Endothelial cell of umbilical vein (primary cell): ENCODE results near the gene ERICH3. TPM values are rescaled to one million over a fixed set of nuclear protein-coding genes. Genes with fewer than 3 reads are reported as not detected.

ENCODE experiments used
- BruUV-seq: library from RNA; stranded (reverse); fragments of 400-500 nt; replicated peaks from 2 replicates; lab custom pipeline; 2021; lab: Mats Ljungman, UMichigan
- CTCF ChIA-PET: fragments of 300-600, 350-600 bp; sonication (Branson Sonifier 250); formaldehyde crosslinking; loops from one replicate; lab custom pipeline; 2021; ENCODE audit warnings: antibody characterized with exemption, inconsistent platforms; lab: Charles Lee
- POLR2A ChIA-PET: fragments of 300-600, 350-600 bp; sonication (Branson Sonifier 250); formaldehyde crosslinking; loops from one replicate; lab custom pipeline; 2021; ENCODE audit warnings: antibody characterized with exemption, inconsistent platforms; lab: Charles Lee
- DNase-seq: peaks from one replicate; pipeline ENCODE4 v3.0.0-alpha.2; 2011; ENCODE audit warnings: low read depth, low spot score
- FAIRE-seq: peaks from 2 replicates; lab custom pipeline; 2011; peaks lifted over from hg19 to GRCh38; lab: Jason Lieb, UNC
- H2AFZ ChIP-seq: 2 replicates; pipeline ENCODE4 v1.6.0; 2012; ENCODE audit warnings: low read depth, low read length, control low read depth, inconsistent platforms
- H3K27ac ChIP-seq: 2 replicates; pipeline ENCODE4 v1.5.1; 2011; ENCODE audit warnings: low read depth, mild to moderate bottlenecking, control low read depth, low read length, moderate library complexity; ENCODE audit not compliant: insufficient read depth
- H3K27me3 ChIP-seq, 2 experiments: 2 replicates each; pipeline versions ENCODE4 v1.6.0 to v1.6.1; 2011; ENCODE audit warnings: low read length in 2 of 2, mixed read lengths in 1 of 2; ENCODE audit not compliant: control insufficient read depth in 2 of 2, insufficient read depth in 2 of 2
- H3K36me3 ChIP-seq, 2 experiments: 2 replicates in 1 of 2; 3 replicates in 1 of 2; pipeline ENCODE4 v1.5.1; 2011; ENCODE audit warnings: low read length in 2 of 2, mild to moderate bottlenecking in 1 of 2, moderate library complexity in 1 of 2; ENCODE audit not compliant: control insufficient read depth in 2 of 2, insufficient read depth in 2 of 2; ENCODE audit errors: extremely low read depth in 1 of 2
- H3K4me1 ChIP-seq: 3 replicates; pipeline ENCODE4 v1.5.1; 2011; ENCODE audit warnings: mild to moderate bottlenecking, low read length; ENCODE audit not compliant: control insufficient read depth, insufficient read depth; ENCODE audit errors: extremely low read depth
- H3K4me2 ChIP-seq: 2 replicates; pipeline ENCODE4 v1.6.1; 2011; ENCODE audit warnings: low read length, control low read depth, mixed read lengths; ENCODE audit not compliant: insufficient read depth
- H3K4me3 ChIP-seq, 3 experiments: fragments of 200-600 bp in 1 of 3; sonication (generic), shearing (Covaris generic) in 1 of 3; replicated peaks in 1 of 3; 2 replicates each; pipeline ENCODE4 v1.5.1; 2011 to 2016; ENCODE audit warnings: control low read depth in 3 of 3, low read length in 3 of 3, mild to moderate bottlenecking in 2 of 3, inconsistent platforms in 1 of 3, low read depth in 1 of 3, moderate library complexity in 1 of 3; ENCODE audit not compliant: insufficient read depth in 1 of 3
- H3K79me2 ChIP-seq: 2 replicates; pipeline ENCODE4 v1.6.0; 2012; ENCODE audit warnings: low read length, inconsistent platforms; ENCODE audit not compliant: control insufficient read depth, insufficient read depth
- H3K9ac ChIP-seq: replicated peaks from 2 replicates; pipeline ENCODE3; 2011; ENCODE audit warnings: low read length, control low read depth; ENCODE audit not compliant: insufficient read depth; ENCODE audit errors: extremely low read depth
- H3K9me1 ChIP-seq: replicated peaks from 3 replicates; pipeline ENCODE4 v1.6.0; 2011; ENCODE audit warnings: mild to moderate bottlenecking, low read length; ENCODE audit not compliant: control insufficient read depth, insufficient read depth; ENCODE audit errors: extremely low read depth
- H3K9me3 ChIP-seq: replicated peaks from 2 replicates; pipeline ENCODE4 v1.5.1; 2012; ENCODE audit warnings: low read length, inconsistent platforms; ENCODE audit not compliant: control insufficient read depth, insufficient read depth
- H4K20me1 ChIP-seq: replicated peaks from 2 replicates; pipeline ENCODE3; 2011; ENCODE audit warnings: mild to moderate bottlenecking, low read length; ENCODE audit not compliant: control insufficient read depth, insufficient read depth; ENCODE audit errors: extremely low read depth
- EZH2 ChIP-seq: IDR thresholded peaks from 2 replicates; pipeline ENCODE4 v1.6.1; 2012; ENCODE audit warnings: borderline replicate concordance, low read depth, mild to moderate bottlenecking, moderate library complexity, low read length, inconsistent platforms; ENCODE audit not compliant: severe bottlenecking
- FOS ChIP-seq: IDR thresholded peaks from 2 replicates; pipeline ENCODE4 v1.6.1; 2011; ENCODE audit warnings: mild to moderate bottlenecking, low read length, moderate library complexity, borderline replicate concordance; ENCODE audit not compliant: insufficient read depth
- MYC ChIP-seq: IDR thresholded peaks from one replicate; pipeline ENCODE4 v1.6.1; 2011; ENCODE audit warnings: mild to moderate bottlenecking, low read depth, low read length
- POLR2A ChIP-seq: IDR thresholded peaks from 2 replicates; pipeline ENCODE4 v1.6.1; 2012; ENCODE audit warnings: low read depth, mild to moderate bottlenecking, control low read depth, low read length
- dilution Hi-C: fragments of 300-500 bp; cut with MboI; formaldehyde crosslinking; loops from one replicate; pipeline ENCODE4 v1.15.0; 2019; ENCODE audit warnings: low sequenced_read_pairs; ENCODE audit not compliant: extremely low pct_ligation_motif_present
- intact Hi-C: fragments of 100-400 bp; cut with micrococcal nuclease; formaldehyde crosslinking; loops from one replicate; pipeline ENCODE4 v1.10.0; 2022
- polyA plus RNA-seq, 4 experiments: library from polyadenylated mRNA; depleted of rRNA in 3 of 4; stranded (reverse) in 3 of 4; unstranded in 1 of 4; fragments of >200 nt; gene quantifications; 2 replicates each; pipeline versions ENCODE4 v1.2.1 to v1.2.3, GENCODE V29; 2011 to 2012; ENCODE audit warnings: missing spikeins in 1 of 4
- total RNA-seq: library from RNA; stranded (reverse); gene quantifications from 2 replicates; pipeline ENCODE4 v1.2.3, GENCODE V29; 2021
- TF ChIP-seq, protein P1 (sequence below), 2 donors: IDR thresholded peaks; 1 replicate in 1 of 2; 2 replicates in 1 of 2; pipeline ENCODE4 v1.5.1; 2011; ENCODE audit warnings: low read length in 2 of 2, mild to moderate bottlenecking in 2 of 2, moderate library complexity in 2 of 2, control low read depth in 1 of 2, inconsistent platforms in 1 of 2, low read depth in 1 of 2; ENCODE audit not compliant: insufficient read depth in 1 of 2; ENCODE audit errors: extremely low read depth in 1 of 2

The ERICH3 gene
- total and polyA plus RNA-seq, 2 donors (not counting 3 experiments of a cell fraction or from before 2014, with no cell fraction given) = not detected

DNA sequence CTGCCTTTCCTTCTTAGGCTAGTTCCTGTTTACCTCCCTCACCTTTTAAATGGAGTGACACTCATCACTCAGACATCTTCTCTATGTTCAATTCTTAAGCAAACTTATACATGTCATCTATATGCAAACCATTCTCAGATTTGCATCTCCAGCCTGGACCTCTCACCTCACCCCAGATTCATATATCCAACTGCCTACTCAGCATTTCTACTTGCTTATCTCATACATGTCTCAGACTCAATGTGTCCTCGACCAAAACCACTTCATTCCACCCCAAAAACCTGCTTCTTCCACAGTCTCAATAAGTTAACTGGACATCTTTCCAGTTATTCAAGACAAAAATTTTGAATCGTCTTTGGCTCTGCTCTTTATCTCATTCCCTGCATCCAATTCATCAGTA is 62.6 kb downstream of the ERICH3 start:
- intact Hi-C loops = no loop called here
- Histone ChIP-seq H3K4me2 (no peak overlapping the region), H3K4me3 (no peak overlapping the region), H3K36me3 (no peaks in the 10 kb centered on the region), H2AFZ (no peak overlapping the region), H3K9me1 (no peaks in the 10 kb centered on the region), H3K27ac (no peak overlapping the region), H3K9ac (no peak overlapping the region), H3K4me1 (no peaks in the 10 kb centered on the region), H4K20me1 (no peaks in the 10 kb centered on the region), H3K9me3 (no peaks in the 10 kb centered on the region), H3K79me2 (no peaks in the 10 kb centered on the region), H3K27me3 (no peaks in the 10 kb centered on the region)
- TF ChIP-seq FOS (no peak), EZH2 (no peak), MYC (no peak)
- TF ChIP-seq, protein P1, sequence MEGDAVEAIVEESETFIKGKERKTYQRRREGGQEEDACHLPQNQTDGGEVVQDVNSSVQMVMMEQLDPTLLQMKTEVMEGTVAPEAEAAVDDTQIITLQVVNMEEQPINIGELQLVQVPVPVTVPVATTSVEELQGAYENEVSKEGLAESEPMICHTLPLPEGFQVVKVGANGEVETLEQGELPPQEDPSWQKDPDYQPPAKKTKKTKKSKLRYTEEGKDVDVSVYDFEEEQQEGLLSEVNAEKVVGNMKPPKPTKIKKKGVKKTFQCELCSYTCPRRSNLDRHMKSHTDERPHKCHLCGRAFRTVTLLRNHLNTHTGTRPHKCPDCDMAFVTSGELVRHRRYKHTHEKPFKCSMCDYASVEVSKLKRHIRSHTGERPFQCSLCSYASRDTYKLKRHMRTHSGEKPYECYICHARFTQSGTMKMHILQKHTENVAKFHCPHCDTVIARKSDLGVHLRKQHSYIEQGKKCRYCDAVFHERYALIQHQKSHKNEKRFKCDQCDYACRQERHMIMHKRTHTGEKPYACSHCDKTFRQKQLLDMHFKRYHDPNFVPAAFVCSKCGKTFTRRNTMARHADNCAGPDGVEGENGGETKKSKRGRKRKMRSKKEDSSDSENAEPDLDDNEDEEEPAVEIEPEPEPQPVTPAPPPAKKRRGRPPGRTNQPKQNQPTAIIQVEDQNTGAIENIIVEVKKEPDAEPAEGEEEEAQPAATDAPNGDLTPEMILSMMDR (IDR thresholded peaks at IDR 0.05; ENCODE audit: extremely low read depth in 1 of 2, insufficient read depth in 1 of 2, low read depth in 1 of 2, low read length in 2 of 2) = no peak
- BruUV-seq = no TSS peak
- FAIRE-seq (no peak), DNase-seq (no peak)
- ChIA-PET POLR2A (no interaction called here), CTCF (no interaction called here)
- dilution Hi-C loops = no loop called here

DNA sequence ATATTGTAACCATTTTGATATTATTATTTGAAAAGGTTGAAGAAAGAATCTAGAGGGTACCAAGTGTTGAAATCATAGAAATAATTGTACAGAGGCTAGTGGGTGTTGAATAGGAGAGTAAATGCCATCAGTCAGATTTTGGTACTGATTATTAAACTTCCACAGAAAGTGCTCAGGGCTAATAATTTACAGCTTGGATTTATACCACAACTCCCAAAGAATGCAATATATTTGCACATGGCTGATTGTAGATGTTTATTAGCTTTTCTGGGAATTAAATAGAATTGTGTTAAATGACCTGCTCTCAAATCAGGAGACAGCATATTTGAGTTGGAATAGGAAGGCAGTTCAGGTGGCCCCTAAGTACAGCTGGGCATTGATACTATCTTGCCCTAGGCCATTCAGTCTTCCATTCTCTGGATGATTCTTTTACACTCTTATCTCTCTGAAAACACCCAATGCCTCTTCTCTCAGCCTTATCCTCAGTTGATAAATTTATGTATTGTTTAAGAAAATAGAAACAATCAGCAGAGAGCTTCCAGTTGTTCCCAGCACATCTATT is 63.7 kb downstream of the ERICH3 start:
- intact Hi-C loops (no loop called here), dilution Hi-C loops (no loop called here)
- H2AFZ ChIP-seq = no peak overlapping the region
- no peaks in the 10 kb centered on the region for H3K36me3 ChIP-seq
- POLR2A ChIA-PET = no interaction called here
- no peaks in the 10 kb centered on the region for H3K79me2 ChIP-seq
- no peaks in the 10 kb centered on the region for H3K9me3 ChIP-seq
- BruUV-seq = no TSS peak
- H4K20me1 ChIP-seq = no peaks in the 10 kb centered on the region
- TF ChIP-seq FOS (no peak), POLR2A (no peak)
- no peaks in the 10 kb centered on the region for H3K9me1 ChIP-seq
- H3K4me1 ChIP-seq = no peaks in the 10 kb centered on the region
- no peak overlapping the region for H3K9ac ChIP-seq
- no peak overlapping the region for H3K4me3 ChIP-seq
- FAIRE-seq (no peak), DNase-seq (no peak)
- H3K27ac ChIP-seq = no peak overlapping the region
- no peaks in the 10 kb centered on the region for H3K27me3 ChIP-seq
- H3K4me2 ChIP-seq = no peak overlapping the region
- CTCF ChIA-PET = no interaction called here
